NCI-H1930 (cell line): ENCODE results near the gene C3orf22.

Experiments
- DNase-seq, 2 experiments: peaks; one replicate each; lab custom pipeline; 2025; lab: John Stamatoyannopoulos, UW

C3orf22 gene

GRCh38 chr3:126556637-126557414 lies 1.9 kb downstream of the C3orf22 start:
- DNase-seq: no peak

- no peak for DNase-seq
Measured at GRCh38 chr3:126555795-126556636, 2.7 kb downstream of the C3orf22 start.

GRCh38 chr3:126554560-126555525 lies 3.9 kb downstream of the C3orf22 start:
- no peak for DNase-seq

GRCh38 chr3:126553284-126554084 lies 5.2 kb downstream of the C3orf22 start:
- no peak for DNase-seq

GRCh38 chr3:126552688-126553283 lies 5.9 kb downstream of the C3orf22 start:
- no peak for DNase-seq

- DNase-seq: no peak
Measured at GRCh38 chr3:126551839-126552687, 6.7 kb downstream of the C3orf22 start.

GRCh38 chr3:126551121-126551838 lies 7.5 kb downstream of the C3orf22 start:
- no peak for DNase-seq

GRCh38 chr3:126550488-126551051 lies 8.2 kb downstream of the C3orf22 start:
- DNase-seq: no peak

- DNase-seq: no peak
Measured at GRCh38 chr3:126549861-126550487, 8.8 kb downstream of the C3orf22 start.

- no peak for DNase-seq
Measured at GRCh38 chr3:126548556-126549466, 9.9 kb downstream of the C3orf22 start.

GRCh38 chr3:126547721-126548120 lies 11.0 kb downstream of the C3orf22 start:
- no peak for DNase-seq

- DNase-seq: no peak
Measured at GRCh38 chr3:126546549-126547239, 12.0 kb downstream of the C3orf22 start.

GRCh38 chr3:126546013-126546412 lies 12.7 kb downstream of the C3orf22 start:
- no peak for DNase-seq

- DNase-seq: no peak
Measured at GRCh38 chr3:126545544-126545943, 13.2 kb downstream of the C3orf22 start.

- DNase-seq: no peak
Measured at GRCh38 chr3:126544596-126545281, 14.0 kb downstream of the C3orf22 start.

- DNase-seq: no peak
Measured at GRCh38 chr3:126543457-126544061, 15.2 kb downstream of the C3orf22 start.
